DMS 273 (cell line): ENCODE data around the gene SIGLEC12.

Experiments
- DNase-seq: peaks from one replicate; lab custom pipeline; 2025; ENCODE audit not compliant: unreplicated experiment; lab: John Stamatoyannopoulos, UW

The SIGLEC12 gene

DNA sequence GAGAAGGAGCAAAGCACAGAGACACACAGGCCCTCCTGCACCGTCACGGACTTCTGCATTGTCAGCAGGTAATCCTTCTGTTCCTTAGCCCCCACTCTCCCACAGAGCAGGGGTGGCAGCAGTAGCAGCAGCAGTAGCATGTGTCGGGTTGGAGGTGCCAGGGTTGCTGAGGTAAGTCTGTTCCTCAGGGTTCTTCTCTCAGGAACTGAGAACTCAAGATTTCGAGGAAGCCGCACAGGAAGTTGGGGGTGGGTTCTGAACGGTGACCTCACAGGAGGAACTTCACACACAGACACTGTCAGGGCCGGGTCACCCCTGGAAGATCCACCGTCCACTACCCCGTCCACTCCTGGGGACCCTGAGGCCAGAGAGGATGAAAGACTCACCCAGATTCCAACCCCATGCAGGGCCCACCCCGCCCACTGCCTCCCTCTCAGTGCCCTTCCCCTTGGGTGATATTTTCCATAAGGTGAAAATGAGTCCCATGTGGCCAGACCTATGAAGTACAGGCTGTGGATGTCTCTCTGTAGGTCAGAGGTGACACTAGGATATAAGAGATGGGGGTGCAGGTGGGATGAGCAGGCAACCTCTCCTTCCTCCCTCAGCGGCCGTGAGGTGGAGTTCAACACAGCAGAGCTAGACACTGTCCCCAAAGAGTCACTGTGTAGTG is at the start of gene SIGLEC12:
Gene SIGLEC12 (minus strand): TSS at position 207 of the 670 bp plus-strand sequence. CDS start 67 bp downstream, at position 140.
- DNase-seq, result no peak

DNA sequence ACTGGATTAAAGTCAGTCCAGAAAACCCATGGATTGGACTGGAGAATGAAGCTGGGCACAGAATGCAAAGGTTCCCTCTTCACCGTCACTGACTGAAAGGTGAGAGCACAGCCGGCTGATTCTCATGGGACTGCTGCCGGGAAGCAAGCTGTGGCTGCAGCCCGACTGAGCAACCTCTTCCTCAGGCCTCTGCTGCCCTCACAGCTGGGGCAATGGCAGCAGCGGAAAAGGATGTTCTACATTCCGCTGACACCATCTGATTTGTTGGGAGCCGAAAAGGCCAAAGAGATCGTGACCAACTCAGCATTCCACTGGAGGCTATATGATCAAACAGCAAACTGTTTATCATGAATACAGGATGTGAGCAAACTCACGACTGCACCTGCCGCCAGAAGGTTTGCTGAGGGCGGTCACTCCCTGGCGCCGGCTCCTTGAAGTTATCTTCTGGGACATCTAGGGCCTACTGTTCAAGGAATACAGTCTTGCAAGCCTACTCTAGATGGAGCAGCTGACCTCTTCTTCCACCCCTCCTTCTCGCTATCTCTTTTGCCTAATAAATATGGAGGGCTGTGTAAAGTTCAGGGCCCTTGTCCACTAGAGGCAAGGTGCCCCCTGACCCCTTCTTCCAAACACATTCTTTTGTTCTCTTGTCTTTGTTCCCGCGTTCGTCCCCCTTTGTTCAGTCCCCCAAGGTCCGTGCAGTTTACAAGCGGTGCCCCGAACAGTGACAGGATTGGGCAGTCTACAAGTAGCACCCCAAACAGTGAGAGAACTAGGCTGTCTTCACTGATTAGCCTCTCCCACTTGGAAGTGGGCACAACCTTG is 49.5 kb upstream of the SIGLEC12 start:
- DNase-seq, result no peak

DNA sequence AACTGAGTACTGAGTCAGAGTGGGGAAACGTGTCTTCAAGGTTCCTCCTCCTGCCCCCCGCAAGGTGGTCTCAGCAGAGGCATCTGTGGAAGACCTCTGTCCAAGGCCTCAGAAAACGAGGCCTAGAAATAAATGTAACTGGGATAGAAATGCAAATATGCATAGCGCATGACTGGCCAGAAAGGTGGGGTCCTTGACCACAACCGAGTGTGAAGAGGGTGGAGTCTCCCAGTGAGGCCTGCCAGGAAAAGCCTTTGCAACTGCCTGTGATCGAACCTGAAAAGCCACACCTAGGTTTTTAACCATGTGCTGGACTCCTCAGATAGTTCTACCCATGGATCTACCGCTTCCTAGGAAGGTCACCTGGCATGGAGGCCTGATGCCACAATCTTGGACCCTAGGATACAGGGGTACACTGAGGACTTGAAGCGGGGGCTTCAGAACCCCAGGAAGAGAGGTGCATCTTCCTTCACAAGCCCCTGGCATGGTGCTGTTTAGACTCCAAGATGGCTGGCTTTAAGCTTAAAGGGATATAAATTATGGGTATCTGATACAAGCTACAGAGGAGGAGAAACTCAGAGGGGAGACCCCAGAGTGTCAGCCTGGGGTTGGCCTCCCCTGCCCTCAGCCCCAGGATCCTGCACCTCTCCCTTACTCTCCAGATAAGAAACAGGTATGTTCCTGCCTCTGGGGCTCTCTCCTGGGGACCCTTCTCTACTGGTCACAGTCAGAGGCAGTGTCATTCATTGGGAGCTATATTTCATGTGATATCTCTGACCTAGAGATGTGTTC is 48.1 kb upstream of the SIGLEC12 start:
- no peak for DNase-seq

DNA sequence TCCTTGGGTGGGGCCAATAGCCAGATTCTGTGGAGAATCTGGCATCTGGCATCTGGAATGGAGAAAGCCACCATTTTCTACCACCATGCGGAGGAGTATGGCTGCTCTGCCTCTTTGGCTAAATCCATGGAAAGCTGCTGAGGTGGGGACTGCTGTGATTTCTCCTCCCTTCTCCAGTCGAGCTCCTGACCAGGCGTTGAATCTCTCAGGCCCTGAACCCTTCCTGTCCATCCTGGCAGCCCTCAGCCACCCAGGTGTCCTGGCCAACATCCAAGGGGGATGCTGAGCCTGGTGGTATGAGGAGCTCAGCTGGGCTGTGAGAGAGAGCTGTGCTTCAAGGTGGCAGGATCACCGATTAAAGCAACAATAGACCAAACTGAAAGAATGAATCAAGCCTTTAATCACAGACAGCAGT is 47.3 kb upstream of the SIGLEC12 start:
- no peak for DNase-seq

DNA sequence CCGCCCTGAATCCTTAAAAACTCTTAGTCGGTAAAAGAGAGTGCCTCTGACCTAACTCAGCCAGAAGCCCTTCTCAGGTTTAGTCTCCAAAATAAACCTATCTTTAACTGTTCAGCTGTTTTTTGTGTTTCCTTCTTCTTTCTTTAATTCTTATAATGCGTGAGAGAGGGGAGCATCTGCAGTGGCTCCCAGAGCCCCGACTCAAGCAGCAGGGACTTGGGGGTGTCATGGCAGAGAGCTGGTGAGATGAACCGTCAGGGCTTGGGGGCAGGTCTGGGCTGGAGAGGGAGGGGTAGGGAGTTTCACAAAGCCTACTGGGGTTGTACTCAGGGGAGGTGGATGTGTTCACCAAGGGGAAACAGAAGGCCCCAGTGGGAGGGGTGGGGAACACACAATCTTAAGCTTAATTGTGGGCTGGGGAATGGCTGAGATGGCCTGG is 46.6 kb upstream of the SIGLEC12 start:
- DNase-seq, result no peak

DNA sequence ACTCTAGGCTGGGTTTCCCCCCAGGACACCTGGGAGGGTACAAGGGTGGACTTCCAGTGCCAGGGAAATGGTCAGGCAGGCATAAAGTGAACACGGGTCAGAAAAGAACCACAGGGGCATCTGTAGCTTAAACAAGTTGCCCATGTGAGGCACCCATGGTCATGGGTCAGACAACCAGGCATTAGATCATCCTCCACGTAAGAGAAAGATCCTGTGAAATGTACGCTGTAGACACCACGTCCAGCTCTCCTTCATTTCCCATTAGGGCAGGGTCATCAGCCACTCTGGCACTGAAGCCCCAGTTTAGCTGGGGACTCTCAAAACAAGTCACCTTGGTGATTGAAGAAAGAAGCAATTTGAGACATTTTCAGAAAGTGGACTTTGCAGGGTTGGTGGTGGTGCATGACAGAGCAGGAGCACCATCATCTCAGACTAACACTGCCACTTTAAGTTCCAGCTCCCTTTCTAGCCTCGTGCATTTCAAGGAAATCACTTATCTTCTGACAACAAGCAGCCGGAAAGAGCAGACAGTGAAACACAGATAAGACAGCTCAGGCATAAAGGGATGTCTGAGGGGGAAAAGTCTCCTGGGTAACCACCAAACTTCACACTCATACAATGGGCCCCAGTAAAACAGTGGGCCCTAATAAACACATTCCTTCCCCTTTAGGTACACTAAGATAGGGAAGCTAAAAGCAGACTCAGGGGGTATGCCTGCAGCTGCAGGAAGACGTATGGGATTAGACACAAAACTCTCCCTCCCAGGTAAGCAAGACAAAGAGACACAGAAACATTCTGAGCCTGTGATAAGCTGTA is 46.0 kb upstream of the SIGLEC12 start:
- no peak for DNase-seq

DNA sequence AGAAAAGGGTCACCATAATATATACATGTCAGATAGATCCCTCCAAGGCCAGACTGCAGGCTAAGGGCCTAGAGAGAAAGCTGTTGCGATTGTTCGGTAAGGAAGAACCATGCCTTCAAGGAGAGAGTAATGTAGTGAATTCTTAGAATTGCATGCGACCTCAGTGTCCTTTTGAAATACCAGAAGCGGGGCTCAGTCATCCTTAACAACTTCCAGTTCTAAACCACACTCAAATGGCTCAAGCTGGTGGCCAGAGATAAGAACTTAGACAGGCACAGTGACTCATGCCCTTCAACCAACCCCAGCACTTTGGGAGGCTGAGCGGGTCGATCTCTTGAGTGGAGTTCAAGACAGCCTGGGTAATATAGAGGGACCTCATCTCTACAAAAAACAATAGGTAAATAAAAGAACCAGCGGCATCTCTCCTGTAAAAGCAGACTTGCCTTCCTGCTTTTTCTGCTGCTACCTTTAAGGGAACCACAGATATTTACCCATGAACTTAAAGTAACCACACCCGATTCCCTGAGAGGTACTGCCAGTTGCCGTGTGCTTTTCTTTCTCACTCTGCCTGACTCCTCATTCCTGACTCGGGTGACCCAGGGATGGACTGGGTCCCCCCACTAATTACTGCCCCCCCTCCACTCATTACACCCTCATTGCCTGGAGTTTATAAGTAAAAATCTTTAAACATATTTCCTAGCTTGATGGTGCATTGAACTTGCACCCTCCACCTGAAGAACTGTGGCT is 45.2 kb upstream of the SIGLEC12 start:
- DNase-seq, result no peak

DNA sequence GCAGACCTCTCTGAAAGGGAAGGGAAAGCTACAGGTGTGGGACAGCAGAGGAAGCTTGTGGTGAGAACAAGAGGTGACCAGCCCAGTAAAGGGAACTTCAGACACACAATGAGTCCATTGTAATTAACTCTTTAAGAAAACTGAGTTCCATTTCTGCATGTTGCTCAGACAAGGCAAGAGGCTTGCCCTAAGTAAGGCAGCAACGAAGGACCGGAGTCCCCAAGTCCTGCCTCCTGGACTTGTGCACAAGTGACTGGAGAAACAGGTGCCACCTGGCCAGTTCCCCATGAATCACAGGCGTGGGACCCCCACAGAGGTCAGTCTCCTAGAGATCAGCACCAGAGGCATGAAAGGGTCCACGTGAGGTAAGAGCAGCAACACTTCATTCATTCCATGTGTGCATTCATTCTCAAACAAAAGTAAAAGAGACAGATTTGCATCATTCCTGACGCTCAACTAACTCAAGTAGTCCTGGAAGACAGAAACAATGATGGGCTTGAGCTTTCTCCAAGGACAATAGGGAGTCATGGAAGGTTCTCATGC is 44.6 kb upstream of the SIGLEC12 start:
- no peak for DNase-seq

DNA sequence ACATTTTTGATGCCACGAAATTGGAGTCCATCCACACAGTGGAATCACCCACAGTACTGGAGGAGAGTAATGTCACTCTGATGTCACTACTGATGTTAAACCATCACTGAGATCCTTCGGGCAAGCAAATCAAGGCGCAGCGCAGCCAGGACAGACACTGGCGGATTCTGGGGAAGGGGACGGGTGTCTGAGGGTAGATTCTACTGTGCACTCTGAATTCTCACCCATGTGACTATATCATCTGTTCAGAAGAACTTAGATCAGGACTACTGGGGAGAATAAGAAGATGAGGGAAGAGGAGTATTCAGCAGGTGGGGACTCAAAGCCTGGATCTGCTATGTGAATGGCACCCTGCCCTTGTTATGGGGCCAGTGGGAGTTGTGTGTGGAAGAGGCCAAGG is 42.4 kb upstream of the SIGLEC12 start:
- DNase-seq, result no peak

DNA sequence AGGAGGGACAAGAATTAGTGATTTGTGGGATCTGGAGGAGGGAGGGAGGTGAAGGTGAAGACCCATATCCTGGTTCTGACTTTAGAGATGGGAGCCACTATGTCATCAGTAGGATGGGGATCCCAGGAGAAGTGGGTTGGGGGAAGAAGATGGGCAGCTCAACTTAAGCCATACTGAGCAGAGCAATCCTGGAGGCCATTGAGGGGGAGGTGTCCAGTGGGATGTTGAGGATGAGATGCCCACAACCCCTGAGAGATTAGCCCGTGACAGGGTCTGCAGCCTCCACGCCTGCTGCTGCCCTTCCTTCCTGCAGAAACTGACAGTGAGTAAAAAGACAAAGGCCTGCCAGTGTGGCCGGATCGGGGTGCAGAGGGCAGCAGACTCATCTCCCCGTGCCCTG is 41.1 kb upstream of the SIGLEC12 start:
- DNase-seq, result no peak

DNA sequence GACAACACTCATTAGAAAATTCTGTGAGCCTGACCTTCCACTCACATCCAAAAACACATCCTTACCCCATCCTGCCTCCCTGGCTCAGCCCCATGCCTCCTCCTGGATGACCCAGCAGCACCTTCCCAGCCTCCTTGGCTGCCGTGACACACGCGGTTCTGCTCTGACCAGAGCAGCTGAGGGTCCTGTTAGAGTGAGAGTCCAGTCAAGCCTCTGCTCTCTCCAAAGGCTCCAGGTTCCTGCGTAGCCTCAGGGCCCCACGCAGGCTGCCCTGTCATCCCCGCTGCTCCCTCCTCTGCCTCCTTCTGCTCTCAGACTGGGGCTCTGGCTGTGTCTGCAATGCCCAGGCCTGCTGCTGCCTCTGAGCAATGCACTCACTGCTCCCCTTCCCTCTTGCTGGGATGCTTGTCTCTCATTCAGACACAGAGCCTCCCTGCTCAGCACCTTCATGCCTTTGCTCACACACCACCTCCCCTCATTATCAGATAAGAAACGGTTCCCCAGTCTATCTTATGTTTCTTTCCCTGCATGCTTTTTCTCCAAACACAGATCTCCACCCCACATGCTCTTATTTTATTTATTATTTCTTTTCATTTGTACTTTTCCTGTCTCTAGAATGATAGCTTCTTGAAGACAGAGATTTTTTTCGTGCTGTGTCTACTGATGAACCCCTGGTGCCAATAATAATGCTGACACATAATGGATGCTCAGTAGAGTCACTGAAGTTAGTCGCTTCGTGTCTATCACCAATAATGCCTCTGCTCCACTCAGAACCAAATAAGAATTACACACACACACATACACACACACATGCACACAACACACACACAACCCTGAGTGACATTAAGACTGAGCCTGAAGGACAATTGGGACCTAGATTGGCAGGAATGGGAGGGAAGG is 40.1 kb upstream of the SIGLEC12 start:
- DNase-seq, result no peak

DNA sequence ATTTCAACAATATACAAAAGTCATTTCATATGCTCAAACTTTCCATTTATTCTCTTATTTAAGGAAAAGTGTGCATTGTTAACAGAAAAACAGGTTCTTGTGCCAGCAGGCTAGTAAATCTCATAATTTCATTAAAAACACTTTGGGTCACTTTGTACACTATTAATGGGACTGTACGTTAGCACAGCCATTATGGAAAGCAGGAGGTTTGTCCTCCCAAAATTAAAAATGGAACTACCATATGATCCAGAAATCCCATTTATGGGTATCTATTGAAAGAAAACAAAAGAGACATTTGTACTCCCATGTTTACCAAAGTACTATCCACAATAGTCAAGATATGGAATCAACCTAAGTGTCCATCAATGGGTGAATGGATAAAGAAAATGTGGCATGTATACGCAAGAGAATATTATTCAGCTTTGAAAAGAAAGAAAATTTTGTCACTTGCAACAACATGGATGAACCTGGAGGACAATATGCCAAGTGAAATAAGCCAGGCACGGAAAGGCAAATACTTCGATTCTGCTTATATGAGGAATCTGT is 38.3 kb upstream of the SIGLEC12 start:
- DNase-seq, result no peak

DNA sequence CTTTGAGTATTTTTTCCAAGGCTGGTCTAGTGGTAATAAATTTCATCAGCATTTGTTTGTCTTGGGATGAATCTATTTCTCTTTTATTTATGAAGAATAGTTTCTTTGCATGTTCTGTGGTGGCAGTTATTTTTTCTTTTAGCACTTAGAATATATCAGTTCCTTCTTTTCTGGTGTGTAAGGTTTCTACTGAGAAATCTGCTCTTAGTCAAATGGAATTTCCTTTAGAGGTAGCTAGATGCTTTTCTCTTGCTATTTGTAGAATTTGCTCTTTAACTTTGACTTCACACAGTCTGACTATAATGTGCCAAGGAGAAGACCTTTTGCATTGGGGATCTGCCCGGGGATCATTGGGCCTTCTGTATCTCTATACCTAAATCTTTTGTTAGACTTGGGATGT is 33.9 kb upstream of the SIGLEC12 start:
- no peak for DNase-seq

DNA sequence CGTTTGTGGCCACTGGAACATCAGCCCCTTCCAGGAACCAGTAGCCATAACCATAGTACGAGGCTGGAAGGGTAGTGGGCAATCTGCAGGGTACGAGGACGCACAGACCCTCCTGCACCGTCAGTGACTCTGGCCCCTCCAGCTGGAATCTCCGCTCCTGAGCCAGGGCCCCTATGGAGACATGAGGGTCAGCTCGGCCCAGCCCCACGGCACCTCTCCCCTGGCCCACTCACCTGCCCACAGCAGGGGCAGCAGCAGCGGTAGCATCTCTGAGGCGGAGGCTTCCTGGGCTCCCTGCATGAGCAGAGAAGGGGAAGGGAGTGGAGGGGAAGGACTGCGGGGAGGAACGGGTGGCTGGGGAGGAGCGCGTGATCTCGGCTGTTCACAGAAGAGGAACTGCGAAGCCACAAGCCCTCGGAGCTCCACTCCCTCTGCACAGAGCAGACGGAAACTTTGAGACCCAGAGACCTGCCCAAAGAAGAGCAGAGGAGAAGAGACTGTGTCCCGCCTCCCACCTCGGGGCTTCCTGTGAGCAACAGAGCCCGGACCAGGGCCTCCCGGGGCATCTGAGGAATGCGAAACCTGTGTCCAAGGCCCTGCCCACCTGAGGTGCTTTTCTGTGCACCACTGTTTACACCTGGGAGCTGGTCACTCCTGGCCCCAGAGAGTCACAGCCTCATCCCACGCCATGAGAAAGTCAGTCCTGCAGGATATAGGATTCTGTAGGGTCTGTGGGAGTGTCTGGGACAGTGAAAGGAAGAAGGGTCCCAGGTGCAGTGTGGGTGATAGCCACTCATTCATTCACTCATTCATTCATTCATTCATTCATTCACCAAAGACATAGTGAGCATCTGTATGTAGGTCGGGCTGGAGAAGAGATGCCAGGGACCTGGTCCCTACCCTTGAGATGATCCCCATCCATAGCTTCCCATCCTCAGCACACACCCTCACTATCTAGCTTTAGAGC is 30.0 kb upstream of the SIGLEC12 start, which contains the start of gene SIGLEC6:
Gene SIGLEC6 (minus strand): TSS at position 322 of the 967 bp plus-strand sequence. CDS start 22 bp downstream, at position 300.
- DNase-seq, result no peak

DNA sequence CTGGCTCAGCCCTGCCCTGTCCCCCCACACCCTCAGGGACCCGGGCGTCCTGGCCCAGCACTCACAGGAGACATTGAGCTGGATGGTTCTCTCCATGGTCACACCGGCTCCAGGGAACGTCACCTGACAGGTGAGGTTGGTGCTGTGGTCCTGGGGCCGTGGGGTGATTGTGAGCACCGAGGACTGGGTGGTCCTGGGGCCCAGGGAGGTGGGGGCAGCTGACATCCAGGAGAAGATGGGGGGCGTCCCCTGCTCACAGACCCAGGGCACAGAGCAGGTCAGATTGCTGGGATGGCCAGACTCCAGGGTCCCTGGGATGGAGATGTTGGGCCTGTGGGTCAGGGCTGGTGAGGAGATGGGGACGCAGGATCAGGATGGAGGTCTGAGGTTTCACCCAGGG is 29.0 kb upstream of the SIGLEC12 start:
- DNase-seq, result no peak

DNA sequence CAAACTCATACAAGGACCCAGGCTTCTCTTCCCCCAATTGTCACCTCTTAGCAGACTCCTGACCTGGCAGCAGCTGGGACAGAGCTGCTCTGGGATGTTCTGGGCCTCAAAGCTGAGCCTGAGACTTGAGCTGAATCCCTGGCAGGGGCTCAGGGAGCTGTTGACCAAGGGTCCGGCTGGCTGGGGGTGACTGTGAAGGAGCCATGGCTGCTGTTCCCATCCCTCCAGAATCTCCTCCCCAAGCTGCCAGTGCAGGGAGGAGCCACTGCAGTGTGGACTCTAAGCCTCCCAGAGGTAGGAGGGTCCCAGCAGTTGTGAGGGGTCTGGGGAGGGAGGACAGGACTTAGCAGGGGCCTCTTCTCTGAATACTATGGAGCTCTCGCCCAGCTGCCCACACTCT is 27.7 kb upstream of the SIGLEC12 start:
- no peak for DNase-seq

DNA sequence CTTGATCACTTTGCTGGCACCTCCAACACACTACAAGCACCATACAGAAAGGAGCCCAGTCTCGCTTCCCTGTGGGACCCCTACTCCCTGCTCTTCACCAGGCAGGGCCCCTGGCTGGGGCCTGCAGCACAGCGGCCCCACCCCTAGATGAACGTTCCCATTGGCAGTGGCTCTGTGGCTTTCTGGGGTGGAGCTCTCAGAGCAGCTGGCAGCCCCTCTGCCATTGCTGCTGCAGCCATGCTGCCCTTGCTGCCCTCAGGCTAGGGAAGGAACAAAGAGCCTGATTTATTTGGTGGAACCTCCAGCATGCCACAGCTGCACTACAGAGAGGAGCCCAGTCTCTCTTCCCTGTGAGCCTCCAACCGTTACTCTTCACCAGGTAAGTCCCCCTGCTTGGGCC is 24.1 kb upstream of the SIGLEC12 start:
- DNase-seq, result no peak
